NT2/D1 (cell line): ENCODE results near the gene MPO.

Source experiments
- SUZ12 ChIP-seq: IDR thresholded peaks from 2 replicates; pipeline ENCODE4 v1.6.1; 2011; ENCODE audit not compliant: insufficient read length, insufficient read depth; ENCODE audit errors: extremely low read depth
- YY1 ChIP-seq: IDR thresholded peaks from 2 replicates; pipeline ENCODE4 v1.6.1; 2011; ENCODE audit not compliant: insufficient read length, insufficient read depth
- ZNF274 ChIP-seq: IDR thresholded peaks from 2 replicates; pipeline ENCODE4 v1.6.1; 2011; ENCODE audit warnings: mild to moderate bottlenecking, low read depth, low read length

DNA sequence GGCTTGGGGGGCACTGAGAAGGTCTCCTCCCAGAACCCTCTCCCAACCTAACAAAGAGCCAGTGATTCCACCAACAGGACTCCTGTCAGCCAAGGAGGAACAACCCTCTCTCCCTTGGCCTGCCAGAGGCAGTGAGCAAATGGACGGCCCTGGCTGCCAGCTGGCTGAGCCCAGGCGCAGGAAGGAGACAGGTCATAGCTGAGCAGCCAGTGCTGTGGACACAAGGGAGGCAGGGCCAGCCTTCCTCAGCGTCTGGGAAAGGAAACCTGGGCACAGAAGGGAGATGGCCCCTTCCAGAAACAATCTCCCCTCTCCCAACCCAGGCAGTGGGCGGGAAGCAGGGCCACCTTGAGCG lies 2.1 kb downstream of the MPO start:
- TF ChIP-seq SUZ12 (no peak), ZNF274 (no peak), YY1 (no peak)
